ENCODE data around the gene SLC27A1. TPM values are rescaled to one million over a fixed set of nuclear protein-coding genes. Genes with fewer than 3 reads are reported as not detected.
A peak's percentile ranks its signal among the peaks of the same experiment; 100 is the strongest.

The SLC27A1 gene
- total and polyA plus RNA-seq, 9 of the 15 experiments (the other 6 are each of a cell fraction or from before 2014, with no cell fraction given) = 0.06 to 3.0 (median 1.1) TPM

DNA sequence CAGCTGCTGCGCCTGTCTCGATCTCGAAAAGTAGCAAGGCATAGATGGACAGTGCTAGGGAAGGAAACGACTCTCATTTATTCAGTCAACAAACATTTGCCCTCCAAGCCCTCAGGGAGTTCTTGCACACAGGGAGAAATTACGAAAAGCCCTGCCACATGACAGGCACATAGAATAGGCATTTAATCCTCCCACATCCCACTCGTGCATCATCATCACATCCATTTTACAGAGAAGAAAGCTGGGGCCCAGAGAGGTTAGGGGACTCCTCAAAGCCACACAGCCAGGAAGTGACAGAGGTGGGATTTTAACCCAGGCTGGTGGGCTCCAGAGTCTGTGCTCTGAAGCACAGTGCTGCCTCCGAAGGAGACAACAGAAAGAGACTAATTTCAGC lies 33.5 kb upstream of the SLC27A1 start:
- BruUV-seq (replicated peaks) = no TSS peak
- ChIA-PET POLR2A (interaction anchor here (0.6 to 1.2 kb wide), 4 partner anchors 8 to 664 kb away, joined by 3 to 4 read pairs (median 4); no protein-coding TSS in a partner anchor), CTCF (ENCODE audit: low intra/inter-chr PET ratio) (no interaction called here)
- in situ Hi-C loops (cut with MboI) = no loop called here
- no peak overlapping the region for H3K9ac ChIP-seq (ENCODE audit: insufficient read depth in 1 of 2, low read depth in 2 of 2, low read length in 2 of 2)
- no peak overlapping the region for H3K27ac ChIP-seq (ENCODE audit: extremely low read depth, low read depth, low read length)
- H4K20me1 ChIP-seq (replicated peaks; ENCODE audit: control insufficient read depth, insufficient read depth, low read length) = no peaks in the 10 kb centered on the region; the same call in none of the 2 replicates
- intact Hi-C loops (cut with micrococcal nuclease) = no loop called here
- ATAC-seq = no peak
- DNase-seq (ENCODE audit: extremely low read depth in 1 of 4, low spot score in 3 of 4) = no peak
- FAIRE-seq = no peak
- peaks cover 0 to 6% of the 10 kb centered on the region in 2 experiments; a peak in 2 of 5 replicates for H3K4me1 ChIP-seq (replicated peaks in 1 of 2; ENCODE audit: control insufficient read depth in 2 of 2, insufficient read depth in 2 of 2, low read length in 2 of 2)
- H3K4me2 ChIP-seq (ENCODE audit: insufficient read depth, low read length) = no peak overlapping the region
- peaks cover 0 to 23% of the 10 kb centered on the region in 2 experiments; a peak in 4 of 5 replicates for H3K27me3 ChIP-seq (ENCODE audit: control insufficient read depth in 2 of 2, insufficient read depth in 2 of 2, low read length in 2 of 2)
- H3K36me3 ChIP-seq (ENCODE audit: control insufficient read depth, insufficient read depth, low read length) = no peaks in the 10 kb centered on the region
- no peaks in the 10 kb centered on the region for H3K79me2 ChIP-seq (ENCODE audit: control insufficient read depth, insufficient read depth, low read length)
- 3% methylated on average over 7 of the region's 7 CpGs for WGBS (ENCODE audit: insufficient coverage, low coverage, missing lambda C conversion rate)
- H2AFZ ChIP-seq (ENCODE audit: low read depth, low read length) = no peak overlapping the region
- no peak overlapping the region for H3K4me3 ChIP-seq
- no peaks in the 10 kb centered on the region for H3K9me1 ChIP-seq (ENCODE audit: control insufficient read depth, insufficient read depth, low read length)
- H3K9me3 ChIP-seq (replicated peaks; ENCODE audit: control insufficient read depth, insufficient read depth, low read depth, low read length) = peaks cover 5% of the 10 kb centered on the region
- TF ChIP-seq TEAD4 (IDR thresholded peaks at IDR 0.05; ENCODE audit: low read length) (no peak), TEAD4 (CRISPR knock-in tag; IDR thresholded peaks at IDR 0.05; ENCODE audit: borderline replicate concordance) (no peak), DIDO1 (tag; IDR thresholded peaks at IDR 0.05; ENCODE audit: low read depth) (no peak), MED1 (CRISPR knock-in tag; IDR thresholded peaks at IDR 0.05; ENCODE audit: borderline replicate concordance) (no peak), MITF (IDR thresholded peaks at IDR 0.05) (no peak), HIVEP1 (CRISPR knock-in tag; IDR thresholded peaks at IDR 0.05) (no peak), CSDE1 (IDR thresholded peaks at IDR 0.05) (no peak), GATAD2B (IDR thresholded peaks at IDR 0.05; ENCODE audit: borderline replicate concordance) (no peak), ZFP36 (IDR thresholded peaks at IDR 0.05; ENCODE audit: low read depth, low read length, partially characterized antibody) (peak; percentile 62), HDAC6 (IDR thresholded peaks at IDR 0.05; ENCODE audit: low read depth, low read length) (no peak), ZNF3 (CRISPR knock-in tag; IDR thresholded peaks at IDR 0.05) (peak; percentile 73; the same call in 1 of the 2 replicates), TRIM24 (IDR thresholded peaks at IDR 0.05) (no peak), RBM25 (IDR thresholded peaks at IDR 0.05; ENCODE audit: low read depth, low read length, severe bottlenecking) (peak; percentile 63), SMARCA5 (IDR thresholded peaks at IDR 0.05) (0 out of 2 replicates have a peak, but pooled peaks have one; percentile 40), RBFOX2 (IDR thresholded peaks at IDR 0.05; ENCODE audit: low read depth, low read length) (no peak), POLR2G (IDR thresholded peaks at IDR 0.05; ENCODE audit: low read depth, low read length) (no peak), MTA2 (IDR thresholded peaks at IDR 0.05; ENCODE audit: low read depth) (no peak), CHD2 (IDR thresholded peaks at IDR 0.05; ENCODE audit: low read depth, low read length) (no peak), ZNF830 (CRISPR knock-in tag; IDR thresholded peaks at IDR 0.05) (no peak), KDM1A (IDR thresholded peaks at IDR 0.05) (peak in 1 of 2 experiments; percentile 26; a peak in 1 of 4 replicates), NFRKB (IDR thresholded peaks at IDR 0.05; ENCODE audit: low read depth) (no peak), HNRNPH1 (optimal IDR thresholded peaks at IDR 0.05; ENCODE audit: low read depth, low read length) (no peak)
- TF ChIP-seq, protein P1, sequence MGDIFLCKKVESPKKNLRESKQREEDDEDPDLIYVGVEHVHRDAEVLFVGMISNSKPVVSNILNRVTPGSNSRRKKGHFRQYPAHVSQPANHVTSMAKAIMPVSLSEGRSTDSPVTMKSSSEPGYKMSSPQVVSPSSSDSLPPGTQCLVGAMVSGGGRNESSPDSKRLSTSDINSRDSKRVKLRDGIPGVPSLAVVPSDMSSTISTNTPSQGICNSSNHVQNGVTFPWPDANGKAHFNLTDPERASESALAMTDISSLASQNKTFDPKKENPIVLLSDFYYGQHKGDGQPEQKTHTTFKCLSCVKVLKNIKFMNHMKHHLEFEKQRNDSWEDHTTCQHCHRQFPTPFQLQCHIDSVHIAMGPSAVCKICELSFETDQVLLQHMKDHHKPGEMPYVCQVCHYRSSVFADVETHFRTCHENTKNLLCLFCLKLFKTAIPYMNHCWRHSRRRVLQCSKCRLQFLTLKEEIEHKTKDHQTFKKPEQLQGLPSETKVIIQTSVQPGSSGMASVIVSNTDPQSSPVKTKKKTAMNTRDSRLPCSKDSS (IDR thresholded peaks at IDR 0.05; ENCODE audit: low read depth, partially characterized antibody) = no peak
